Stimulated activated CD4-positive, alpha-beta T cell treated with anti-CD3 and anti-CD28 coated beads, TNF-alpha, amount 100 ng/mL, for 48 hours (primary cell): ENCODE data around the gene ATP6V0C.

Source experiments
- DNase-seq, 3 donors: peaks; one replicate each; pipeline ENCODE4 v3.0.0-alpha.2; 2020; ENCODE audit warnings: low read depth in 3 of 3

Gene ATP6V0C

DNA sequence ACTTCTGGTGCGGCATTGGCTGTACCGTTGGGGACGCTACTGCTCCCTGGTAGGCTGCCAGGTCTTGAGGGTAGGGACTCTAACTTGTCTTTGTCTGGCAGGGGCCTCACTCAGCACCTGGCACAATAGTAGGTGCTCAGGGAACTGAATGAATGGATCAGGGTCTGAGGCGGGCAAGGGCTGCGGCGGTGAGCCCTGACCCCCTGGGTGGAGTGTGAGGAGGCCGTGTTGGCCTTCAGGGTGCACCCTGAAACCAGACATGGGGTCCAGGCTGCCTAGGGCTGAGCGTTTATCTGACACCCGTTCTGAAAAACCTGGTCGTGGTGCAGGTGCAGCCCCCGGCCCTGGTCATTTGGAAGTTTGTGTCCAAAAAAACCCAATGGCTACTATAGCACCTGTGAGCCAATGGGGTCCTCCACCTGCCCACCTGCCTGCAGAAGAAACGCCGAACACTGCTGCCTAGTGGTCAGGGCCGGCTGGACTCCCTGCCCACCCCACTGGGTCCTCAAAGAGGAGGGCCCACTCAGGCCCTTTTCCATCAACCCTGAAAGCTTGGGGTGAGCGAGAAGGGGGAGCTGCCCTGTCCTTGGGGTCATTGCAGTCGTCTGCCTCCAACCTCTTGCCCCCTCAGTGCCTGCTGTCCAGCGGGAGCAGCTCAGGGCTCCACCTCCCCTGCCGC is 4.9 kb upstream of the ATP6V0C start:
- DNase-seq = no peak

DNA sequence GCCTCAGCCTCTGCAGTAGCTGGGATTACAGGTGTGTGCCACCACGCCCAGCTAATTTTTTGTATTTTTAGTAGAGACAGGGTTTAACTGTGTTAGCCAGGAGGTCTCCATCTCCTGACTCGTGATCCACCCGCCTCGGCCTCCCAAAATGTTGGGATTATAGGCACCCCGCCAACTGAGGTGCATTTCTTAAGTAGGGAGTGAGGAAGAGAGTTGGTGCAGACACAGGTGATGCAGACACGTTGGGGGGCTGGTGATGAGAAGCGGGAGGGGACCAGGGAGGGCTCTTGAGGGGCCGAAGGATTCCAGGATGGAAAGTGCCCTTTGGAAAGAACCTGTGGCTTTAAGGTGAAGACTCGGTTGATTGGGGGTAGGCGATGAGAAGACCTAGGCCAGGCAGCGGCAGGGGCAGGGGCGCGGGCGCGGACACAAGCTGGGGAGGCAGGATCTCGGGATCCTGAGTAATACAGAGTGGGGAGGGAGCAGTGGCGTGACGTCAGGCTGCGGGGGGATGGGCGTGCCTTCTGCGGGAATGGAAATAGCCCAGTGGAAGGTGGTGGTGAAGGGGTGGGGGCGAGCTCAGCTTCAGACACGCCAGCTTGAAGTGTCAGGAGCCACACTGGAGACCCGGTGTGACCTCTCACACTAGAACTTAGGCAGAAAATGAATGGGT is 2.5 kb upstream of the ATP6V0C start:
- DNase-seq = no peak

DNA sequence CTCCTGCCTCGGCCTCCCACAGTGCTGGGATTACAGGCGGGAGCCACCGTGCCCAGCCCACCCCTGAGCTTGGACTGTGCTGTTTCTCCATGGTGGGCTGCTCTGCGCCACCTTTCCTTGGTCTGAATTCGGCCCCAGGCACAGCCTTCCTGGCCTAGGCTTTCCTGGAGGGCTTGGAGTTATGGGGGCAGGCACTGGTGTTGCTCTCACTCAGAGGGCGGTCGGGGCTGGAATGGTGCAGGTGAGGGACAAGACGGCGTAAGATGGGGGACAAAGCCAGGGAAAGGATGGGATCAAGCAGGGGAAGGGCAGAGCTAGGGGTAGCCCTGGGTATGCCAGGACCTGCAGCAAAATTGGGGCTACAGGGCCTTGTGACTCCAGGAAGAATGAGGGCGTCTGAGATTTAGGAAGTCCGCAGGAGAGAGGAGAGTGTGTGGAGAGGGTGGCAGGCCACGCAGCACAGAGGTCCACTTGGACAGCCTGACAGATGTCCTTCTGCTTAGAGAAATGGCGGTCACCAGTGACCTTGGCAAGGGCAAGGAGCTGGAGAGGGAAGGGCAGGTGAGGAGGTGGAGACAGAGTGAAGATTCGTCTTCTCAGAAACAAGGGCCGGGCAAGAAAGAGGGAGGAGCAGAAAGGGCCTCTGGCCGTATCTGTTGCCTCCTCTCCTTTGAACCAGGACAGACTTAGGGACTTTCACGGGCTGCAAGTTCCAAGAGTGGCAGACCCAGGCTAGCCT is 1.6 kb upstream of the ATP6V0C start:
- DNase-seq = no peak

DNA sequence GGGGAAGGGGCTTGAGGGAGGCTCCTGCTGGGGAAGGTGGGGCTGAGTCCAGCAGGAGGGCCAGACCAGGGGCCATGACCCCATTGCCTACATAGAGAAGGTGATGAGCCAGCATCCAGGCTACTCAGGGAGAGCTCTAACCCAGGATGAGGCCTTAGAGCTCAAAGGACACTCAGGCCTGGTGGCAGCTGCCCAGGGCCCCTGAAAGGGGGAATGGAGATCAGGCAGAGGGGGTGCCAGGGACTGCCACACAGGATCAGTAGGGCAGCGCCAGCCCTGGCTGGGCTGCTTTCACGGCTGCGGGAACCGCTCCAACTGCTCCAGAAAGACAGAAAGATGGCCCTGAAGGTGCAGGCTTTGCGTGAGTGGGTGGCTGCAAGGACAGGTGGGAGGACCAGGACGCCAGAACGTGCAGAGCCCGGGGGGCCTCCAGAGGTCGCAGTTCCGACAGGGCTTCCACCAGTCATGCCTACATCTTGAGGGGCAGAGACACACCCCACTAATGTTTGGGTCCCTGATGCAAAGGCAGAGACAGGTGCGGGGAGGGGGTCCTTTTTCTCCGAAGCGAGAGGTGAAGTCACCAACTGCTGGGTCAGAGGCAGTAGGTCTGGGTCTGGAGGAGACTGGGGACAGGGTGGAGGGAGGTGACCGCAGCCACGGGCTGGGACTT is 882 bp upstream of the ATP6V0C start:
- DNase-seq = no peak

GRCh38 chr16:2514333-2515179 is 804 bp downstream of the ATP6V0C start:
- peak in 1 of 3 donors; percentile 22 for DNase-seq

DNA sequence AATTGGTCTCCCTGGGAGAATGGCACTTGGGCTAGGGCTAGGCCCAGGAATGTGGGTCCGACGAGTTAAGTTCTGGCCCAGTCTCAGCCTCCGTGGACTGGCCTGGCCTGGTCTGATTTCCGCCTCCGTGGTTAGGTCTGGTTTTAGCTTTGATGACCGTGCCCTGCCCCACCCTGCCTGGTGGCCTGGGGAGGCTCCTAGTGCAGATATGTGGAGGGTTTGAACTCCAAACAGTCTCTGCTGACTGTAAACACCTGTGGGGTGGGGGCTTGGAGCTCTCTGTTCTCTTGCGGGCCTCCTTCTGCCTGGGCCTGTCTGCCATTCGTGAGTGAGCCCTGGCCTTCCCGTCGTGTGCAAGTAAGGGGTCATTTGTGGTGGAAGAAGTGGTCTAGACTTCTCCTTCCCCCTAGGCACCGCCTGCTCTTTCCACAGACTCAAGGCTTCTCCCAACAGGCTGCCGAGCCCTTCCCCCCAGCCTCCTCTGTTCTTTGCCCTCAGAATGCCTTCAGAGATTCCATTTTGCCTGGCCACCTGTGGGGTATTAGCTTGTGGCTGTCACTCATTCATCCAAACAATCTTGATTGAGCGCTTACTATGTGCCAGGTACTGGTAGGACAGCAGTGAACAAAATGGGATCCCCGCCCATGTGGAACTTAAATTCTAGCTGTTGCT is 1.6 kb downstream of the ATP6V0C start:
- no peak for DNase-seq

GRCh38 chr16:2516391-2517240 is 2.9 kb downstream of the ATP6V0C start:
- no peak for DNase-seq

- no peak for DNase-seq
These were observed 4.3 kb downstream of the ATP6V0C start for GRCh38 chr16:2517954-2518605.

GRCh38 chr16:2518823-2519710 is 5.3 kb downstream of the ATP6V0C start:
- no peak for DNase-seq

GRCh38 chr16:2519711-2520080 is 5.9 kb downstream of the ATP6V0C start:
- no peak for DNase-seq

DNA sequence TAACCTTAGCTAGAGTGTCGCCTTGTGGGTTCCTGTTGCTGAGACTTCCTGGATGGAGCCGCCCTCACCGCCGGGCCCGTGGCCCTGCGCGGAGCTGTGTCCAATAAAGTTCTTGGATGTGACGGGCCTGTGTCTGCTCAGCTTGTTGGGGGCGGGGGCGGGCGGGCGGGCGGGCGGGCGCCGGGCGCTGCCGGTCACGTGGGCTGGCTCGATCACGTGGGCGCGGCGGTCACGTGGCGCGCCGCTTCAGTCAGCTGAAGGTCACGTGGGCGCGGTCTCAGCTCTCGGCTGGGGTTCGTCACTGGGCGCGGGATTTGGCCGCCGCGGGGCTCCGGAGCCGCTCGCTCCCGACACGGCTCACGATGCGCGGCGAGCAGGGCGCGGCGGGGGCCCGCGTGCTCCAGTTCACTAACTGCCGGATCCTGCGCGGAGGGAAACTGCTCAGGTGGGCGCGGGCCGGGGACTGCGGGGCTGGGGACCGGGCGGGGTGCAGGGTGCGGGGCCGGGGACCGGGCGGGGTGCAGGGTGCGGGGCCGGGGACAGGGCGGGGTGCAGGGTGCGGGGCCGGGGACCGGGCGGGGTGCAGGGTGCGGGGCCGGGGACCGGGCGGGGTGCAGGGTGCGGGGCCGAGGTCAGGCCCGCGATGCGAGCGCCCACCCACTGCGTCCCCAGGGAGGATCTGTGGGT is 6.5 kb downstream of the ATP6V0C start, which contains the start of gene AMDHD2:
Gene AMDHD2 (plus strand): TSS at position 275 of the 687 bp plus-strand sequence. CDS start 88 bp downstream, at position 363.
- peak; percentile 79 to 86 (median 83) for DNase-seq

GRCh38 chr16:2520784-2521531 is 7.2 kb downstream of the ATP6V0C start:
- DNase-seq = no peak

- no peak for DNase-seq
These were observed 10.1 kb downstream of the ATP6V0C start for GRCh38 chr16:2523801-2524231.

GRCh38 chr16:2524339-2524938 is 10.7 kb downstream of the ATP6V0C start:
- no peak for DNase-seq

GRCh38 chr16:2526135-2526534 is 12.4 kb downstream of the ATP6V0C start:
- no peak for DNase-seq

- DNase-seq = no peak
These were observed 13.5 kb downstream of the ATP6V0C start for GRCh38 chr16:2527071-2527783.
